Ovary (tissue), 9 donors: ENCODE results near the gene TSPAN5. TPM values are rescaled to one million over a fixed set of nuclear protein-coding genes. Genes with fewer than 3 reads are reported as not detected.

Source experiments
- DNase-seq, 5 donors: peaks; one replicate each; pipeline ENCODE4 v3.0.0-alpha.2; 2019 to 2020
- H3K27ac ChIP-seq, 2 donors: fragments of 200-600 bp; one replicate each; pipeline versions ENCODE4 v1.5.1 to v1.8.0; 2019 to 2022
- H3K27me3 ChIP-seq: fragments of 200-600 bp; one replicate; pipeline ENCODE4 v1.8.0; 2022
- H3K36me3 ChIP-seq: fragments of 200-600 bp; sonication (generic); one replicate; pipeline ENCODE4 v1.5.1; 2019
- H3K4me1 ChIP-seq: one replicate; pipeline ENCODE4 v1.8.1; 2013; ENCODE audit warnings: mild to moderate bottlenecking, moderate library complexity; ENCODE audit not compliant: insufficient read depth
- H3K4me3 ChIP-seq: fragments of 200-600 bp; sonication (generic); one replicate; pipeline ENCODE4 v1.5.1; 2017
- H3K9me3 ChIP-seq, 2 donors: fragments of 200-600 bp in 1 of 2; sonication (generic) in 1 of 2; one replicate each; pipeline versions ENCODE4 v1.5.1 to v1.8.1; 2013 to 2019; ENCODE audit warnings: mild to moderate bottlenecking in 1 of 2, moderate library complexity in 1 of 2
- EP300 ChIP-seq: sonication (generic); formaldehyde crosslinking; IDR thresholded peaks from one replicate; pipeline ENCODE4 v1.6.1; 2017; ENCODE audit warnings: antibody characterized with exemption
- POLR2A ChIP-seq: fragments of 450-650 bp; IDR thresholded peaks from one replicate; pipeline ENCODE4 v1.6.1; 2017; ENCODE audit warnings: antibody characterized with exemption, mild to moderate bottlenecking, moderate library complexity
- WGBS, 3 donors: extraction: QIAGEN DNeasy Blood & Tissue Kit in 1 of 3; methylation state at CpG; one replicate each; pipeline versions ENCODE4 v1.1.5 to v1.1.7; 2013 to 2017; 5-methylcytosine and 5-hydroxymethylcytosine counted together
- intact Hi-C, 4 donors: fragments of 100-400 bp; cut with DNase I; formaldehyde crosslinking; loops; one replicate each; pipeline versions ENCODE4 v1.11.0 to v1.15.1; 2022 to 2023
- polyA plus RNA-seq, 2 donors: library from polyadenylated mRNA; stranded (reverse); fragments of 200-250 nt in 1 of 2; fragments of 350-450 nt in 1 of 2; fragmentation: Illumina TruSeq in 1 of 2; extraction: RNeasy Lipid Tissue Mini Kit (QIAGEN cat#74804) in 1 of 2; gene quantifications; one replicate each; pipeline ENCODE4 v1.2.3, GENCODE V29; 2013 to 2014
- total RNA-seq, 7 donors: library from RNA; depleted of rRNA in 2 of 7; stranded (reverse); fragments of >200 nt in 2 of 7; fragmentation: NEBNext Ultra II Directional in 3 of 7; extraction: Animal tissue kit (Norgen Biotek cat#: 25700) in 3 of 7; gene quantifications; one replicate each; pipeline versions ENCODE4 v1.1.0 to v1.2.4, GENCODE V29; 2016 to 2023
- TF ChIP-seq, protein P1 (sequence below), 3 donors: fragments of 450-650 bp in 2 of 3; fragments of 200-600 bp in 1 of 3; IDR thresholded peaks; one replicate each; pipeline versions ENCODE4 v1.5.1 to v1.8.0; 2016 to 2022; ENCODE audit warnings: antibody characterized with exemption in 3 of 3, mild to moderate bottlenecking in 1 of 3
- donor health status: DM: no; HTN: no; CAD: no; lungs with moderate emphysema.
- donor health status: DM: no; HTN: no; CAD: no.
- donor health status: Bipolar disorder and iron deficiency.
- donor health status: DM: yes; HTN: yes; CAD: no.
- donor health status: DM: no; HTN: no; CAD: no.
- donor health status: DM: yes; HTN: yes; CAD: no.

Gene TSPAN5
- total and polyA plus RNA-seq, 9 donors, result 34.0 to 69.5 (median 48.2) TPM

DNA sequence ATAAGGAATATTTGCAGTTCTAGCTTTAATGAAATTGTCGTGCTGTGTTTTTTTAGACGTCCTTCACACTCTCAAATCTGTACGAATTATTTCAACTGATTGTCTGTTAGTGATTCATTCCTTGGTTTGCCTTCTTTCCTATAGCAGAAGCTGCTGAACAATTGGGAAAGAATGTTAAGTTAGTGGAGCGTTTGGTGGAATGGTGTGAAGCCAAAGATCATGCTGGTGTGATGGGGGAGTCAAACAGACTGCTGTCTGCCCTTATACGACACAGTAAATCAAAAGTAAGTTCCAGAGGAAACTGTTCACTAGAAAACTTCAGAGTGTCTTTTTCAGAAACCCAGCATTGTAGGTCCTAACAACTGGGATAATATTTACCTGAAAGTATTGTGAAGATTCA is 237.3 kb downstream of the TSPAN5 start:
- Histone ChIP-seq H3K27me3 (no peaks in the 10 kb centered on the region), H3K4me3 (no peak overlapping the region), H3K9me3 (no peaks in the 10 kb centered on the region), H3K36me3 (no peaks in the 10 kb centered on the region), H3K4me1 (no peaks in the 10 kb centered on the region), H3K27ac (no peak overlapping the region)
- no peak for DNase-seq
- 72 to 81% (median 76%) methylated on average over 5 of the region's 5 CpGs for WGBS, 3 donors
- TF ChIP-seq EP300 (no peak), POLR2A (no peak)
- TF ChIP-seq, protein P1, sequence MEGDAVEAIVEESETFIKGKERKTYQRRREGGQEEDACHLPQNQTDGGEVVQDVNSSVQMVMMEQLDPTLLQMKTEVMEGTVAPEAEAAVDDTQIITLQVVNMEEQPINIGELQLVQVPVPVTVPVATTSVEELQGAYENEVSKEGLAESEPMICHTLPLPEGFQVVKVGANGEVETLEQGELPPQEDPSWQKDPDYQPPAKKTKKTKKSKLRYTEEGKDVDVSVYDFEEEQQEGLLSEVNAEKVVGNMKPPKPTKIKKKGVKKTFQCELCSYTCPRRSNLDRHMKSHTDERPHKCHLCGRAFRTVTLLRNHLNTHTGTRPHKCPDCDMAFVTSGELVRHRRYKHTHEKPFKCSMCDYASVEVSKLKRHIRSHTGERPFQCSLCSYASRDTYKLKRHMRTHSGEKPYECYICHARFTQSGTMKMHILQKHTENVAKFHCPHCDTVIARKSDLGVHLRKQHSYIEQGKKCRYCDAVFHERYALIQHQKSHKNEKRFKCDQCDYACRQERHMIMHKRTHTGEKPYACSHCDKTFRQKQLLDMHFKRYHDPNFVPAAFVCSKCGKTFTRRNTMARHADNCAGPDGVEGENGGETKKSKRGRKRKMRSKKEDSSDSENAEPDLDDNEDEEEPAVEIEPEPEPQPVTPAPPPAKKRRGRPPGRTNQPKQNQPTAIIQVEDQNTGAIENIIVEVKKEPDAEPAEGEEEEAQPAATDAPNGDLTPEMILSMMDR (IDR thresholded peaks at IDR 0.05), result no peak
- intact Hi-C loops, result no loop called here
